ENCODE measurements around the gene ELL2.
"Not testable (repeated sequence)": the region's sequence is repeated elsewhere in the genome, so short reads cannot be mapped to it uniquely, and the experiment has no call there.

ELL2 gene

DNA sequence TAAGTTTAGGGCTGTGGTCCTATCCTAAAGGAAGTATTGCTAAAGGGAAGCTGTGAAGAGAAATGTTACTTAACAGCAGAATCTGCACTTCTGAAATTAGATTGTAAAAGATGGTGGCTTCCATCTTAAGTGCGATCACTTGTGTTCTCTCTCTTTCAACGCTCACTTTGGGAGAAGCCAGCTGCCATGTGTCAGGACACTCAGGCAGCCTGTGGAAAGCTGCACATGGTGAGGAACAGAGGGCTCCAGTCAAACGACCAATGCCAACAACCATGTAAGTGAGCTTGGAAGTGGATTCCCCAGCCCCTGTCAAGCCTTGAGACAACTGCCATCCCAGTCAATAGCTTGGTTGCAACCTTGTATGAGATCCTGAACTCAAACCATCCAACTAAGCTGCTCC lies 87.4 kb downstream of the ELL2 start:
- no peak for FAIRE-seq

DNA sequence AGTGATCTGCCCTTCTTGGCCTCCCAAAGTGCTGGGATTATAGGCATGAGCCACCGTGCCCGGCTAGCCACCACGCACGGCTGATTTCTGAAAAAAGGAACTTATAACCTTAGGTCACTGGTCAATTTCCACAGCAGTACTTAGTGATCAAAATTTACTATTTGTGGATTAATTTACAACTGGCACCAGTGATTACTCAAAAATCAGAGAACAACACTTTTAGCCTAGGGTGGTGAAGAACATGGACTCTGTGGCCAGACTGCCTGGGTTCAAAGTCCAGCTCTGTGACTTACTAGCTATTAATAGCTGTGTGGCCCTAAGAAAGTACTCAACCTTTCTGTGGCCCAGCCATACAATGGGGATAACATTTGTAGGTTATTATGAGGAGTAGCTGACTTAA lies 88.3 kb downstream of the ELL2 start:
- FAIRE-seq, result no peak

DNA sequence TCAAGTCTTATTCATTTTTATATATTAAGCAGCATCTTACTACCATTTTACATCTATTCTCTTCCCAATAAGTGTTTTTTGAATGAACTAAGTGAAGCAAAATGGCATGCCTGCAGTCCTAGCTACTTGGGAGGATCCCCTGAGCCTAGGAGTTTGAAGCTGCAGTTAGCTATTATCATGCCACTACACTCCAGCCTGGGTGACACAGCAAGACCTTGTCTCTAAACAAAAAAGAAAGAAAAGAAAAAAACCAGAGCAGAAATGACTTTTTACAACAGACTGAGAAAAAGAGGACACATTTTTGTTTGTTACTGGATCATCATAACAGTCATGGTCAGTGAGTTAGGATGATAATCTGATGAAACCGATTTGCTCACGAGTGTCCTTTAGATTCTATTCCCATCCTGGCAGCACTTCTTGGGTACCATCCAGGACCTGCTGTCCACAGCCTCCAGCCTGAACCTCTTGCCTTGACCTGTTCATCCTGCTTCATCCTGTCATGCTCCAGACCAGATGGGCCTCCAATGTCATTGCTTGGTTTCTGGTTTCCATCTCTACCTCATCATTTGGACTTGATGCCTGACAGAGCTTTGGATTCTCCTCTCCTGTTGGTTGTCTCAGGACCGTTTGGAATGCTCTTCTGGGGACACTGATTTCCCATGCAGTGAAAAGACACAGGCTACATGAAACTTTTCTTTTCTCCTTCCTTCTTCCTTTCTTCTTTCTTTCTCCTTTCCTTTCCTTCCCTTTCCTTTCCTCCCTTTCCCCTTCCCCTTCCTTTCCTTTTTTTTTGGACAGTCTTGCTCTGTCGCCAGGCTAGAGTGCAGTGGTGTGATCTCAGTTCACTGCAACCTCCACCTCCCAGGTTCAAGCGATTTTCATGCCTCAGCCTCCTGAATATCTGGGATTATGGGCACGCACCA lies 89.0 kb downstream of the ELL2 start:
- no peak for FAIRE-seq

DNA sequence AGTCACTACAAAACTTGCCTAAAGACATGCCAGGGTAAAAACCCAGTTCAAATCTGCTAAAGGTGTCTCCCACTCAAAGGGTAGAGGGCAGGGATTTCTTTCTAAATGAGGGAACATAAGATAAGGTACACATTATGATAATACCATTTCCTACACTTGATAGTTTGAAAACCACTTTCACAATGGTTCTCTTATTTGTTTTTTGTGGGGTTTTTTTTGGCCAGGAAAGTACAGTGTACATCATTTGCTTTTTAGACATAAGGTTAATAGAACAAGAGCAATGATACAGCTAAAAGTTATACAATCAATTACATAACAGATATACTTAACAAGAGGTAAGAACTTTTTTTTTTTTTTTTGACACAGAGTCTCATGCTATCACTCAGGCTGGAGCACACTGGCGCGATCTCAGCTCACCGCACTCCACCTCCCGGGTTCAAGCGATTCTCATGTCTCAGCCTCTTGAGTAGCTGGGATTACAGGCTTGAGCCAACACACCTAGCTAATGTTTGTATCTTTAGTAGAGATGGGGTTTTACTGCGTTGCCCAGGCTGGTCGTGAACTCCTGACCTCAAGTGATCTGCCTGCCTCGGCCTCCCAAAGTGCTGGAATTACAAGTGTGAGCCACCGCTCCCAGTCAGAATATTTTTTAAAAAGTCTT lies 90.4 kb downstream of the ELL2 start:
- FAIRE-seq, result no peak

DNA sequence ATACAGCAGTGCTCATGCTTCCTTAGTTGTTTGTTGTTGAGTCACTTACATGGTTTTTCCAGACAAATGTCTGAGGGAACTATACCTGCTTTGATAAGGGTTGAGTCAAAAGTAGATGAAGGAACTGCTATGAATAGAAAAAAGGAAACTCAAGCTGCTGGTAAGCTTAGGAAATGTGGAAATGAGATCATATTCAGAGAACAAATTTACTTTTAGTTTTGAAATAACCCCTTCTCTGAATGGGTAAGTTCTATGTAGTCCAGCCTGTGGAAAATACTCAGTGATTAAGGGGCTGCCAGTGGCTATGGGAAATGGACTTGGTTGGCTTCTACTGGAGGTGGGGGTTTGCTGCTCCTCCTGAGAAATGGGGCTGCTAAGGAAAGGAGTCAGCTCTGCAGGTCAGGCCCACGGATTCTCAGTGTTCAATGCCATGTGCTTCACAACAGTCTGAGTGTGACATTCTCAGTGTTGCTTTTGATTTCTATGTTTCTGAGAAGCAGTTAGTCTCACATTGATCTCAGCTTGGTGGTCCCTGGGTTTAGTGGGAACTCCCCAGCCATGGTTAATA lies 91.5 kb downstream of the ELL2 start:
- FAIRE-seq, result no peak

DNA sequence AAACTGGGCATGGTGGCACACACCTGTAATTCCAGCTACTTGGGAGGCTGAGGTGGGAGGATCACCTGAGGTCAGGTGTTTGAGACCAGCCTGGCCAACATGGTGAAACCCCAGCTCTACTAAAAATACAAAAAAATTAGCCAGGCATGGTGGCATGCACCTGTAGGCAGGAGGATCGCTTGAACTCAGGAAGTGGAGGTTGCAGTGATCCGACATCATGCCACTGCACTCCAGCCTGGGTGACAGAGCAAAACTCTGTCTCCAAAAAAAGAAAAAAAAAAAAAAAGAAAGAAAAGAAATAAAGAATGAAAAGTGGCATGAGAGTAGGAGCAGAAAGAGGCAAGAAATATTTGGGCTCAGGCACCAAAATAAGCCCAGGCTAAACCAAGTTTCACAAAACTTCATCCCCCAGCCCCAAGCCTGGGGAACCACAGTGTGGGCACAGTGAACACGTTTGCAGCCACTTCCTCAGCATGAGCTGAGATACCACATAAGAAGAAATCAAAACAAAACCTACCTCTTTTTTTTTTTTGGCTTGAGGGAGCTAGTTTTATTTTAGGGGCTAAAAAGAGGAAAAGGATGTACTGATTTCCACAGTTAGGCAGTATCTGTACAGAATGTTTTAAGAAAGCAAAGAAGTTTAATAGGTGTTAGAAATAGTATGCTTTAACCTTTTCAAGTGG lies 92.3 kb downstream of the ELL2 start:
- FAIRE-seq, result not testable (repeated sequence)

DNA sequence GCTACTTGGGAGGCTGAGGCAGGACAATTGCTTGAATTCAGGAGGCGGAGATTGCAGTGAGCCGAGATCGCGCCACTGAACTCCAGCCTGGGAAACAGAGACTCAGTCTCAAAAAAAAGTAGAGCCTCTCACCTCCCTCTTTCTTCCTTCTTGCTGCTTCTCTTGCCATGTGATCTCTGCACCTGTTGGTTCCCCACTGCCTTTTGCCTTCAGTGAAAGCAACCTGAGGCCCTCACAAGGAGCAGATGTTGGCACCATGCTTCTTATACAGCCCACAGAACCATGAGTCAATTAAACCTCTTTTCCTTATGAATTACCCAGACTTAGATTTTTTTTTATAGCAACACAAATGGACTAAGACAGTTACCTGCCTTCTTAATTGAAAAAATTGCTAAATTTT lies 93.5 kb downstream of the ELL2 start:
- FAIRE-seq, result no peak

DNA sequence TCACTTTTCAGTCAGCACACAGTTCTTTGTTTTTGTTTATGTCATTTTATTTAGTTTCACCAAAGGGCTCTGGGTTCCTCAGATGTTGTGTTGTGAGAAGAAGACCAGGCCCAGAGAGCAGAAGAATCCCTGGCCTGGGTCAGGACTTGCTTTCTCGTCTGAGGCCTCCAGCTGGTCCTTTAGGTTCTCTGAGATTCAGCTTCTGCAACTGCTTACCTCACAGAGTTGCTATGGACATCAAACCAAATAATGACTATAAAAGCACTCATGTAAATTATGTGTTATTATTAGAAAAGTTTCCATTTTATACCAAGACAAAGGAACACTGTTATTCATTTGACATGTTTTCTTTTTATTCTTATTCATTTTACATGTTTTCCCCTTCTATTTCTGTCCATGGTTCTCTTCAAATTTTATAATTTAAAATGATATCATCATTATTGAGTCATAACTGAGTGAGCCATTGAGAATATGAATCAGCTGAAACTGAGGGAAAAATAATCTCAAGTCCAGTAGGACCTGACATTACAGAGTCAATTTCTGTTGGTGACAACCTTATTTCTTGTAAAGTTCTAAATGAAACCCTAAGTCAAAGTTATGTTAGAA lies 95.1 kb downstream of the ELL2 start:
- no peak for FAIRE-seq

DNA sequence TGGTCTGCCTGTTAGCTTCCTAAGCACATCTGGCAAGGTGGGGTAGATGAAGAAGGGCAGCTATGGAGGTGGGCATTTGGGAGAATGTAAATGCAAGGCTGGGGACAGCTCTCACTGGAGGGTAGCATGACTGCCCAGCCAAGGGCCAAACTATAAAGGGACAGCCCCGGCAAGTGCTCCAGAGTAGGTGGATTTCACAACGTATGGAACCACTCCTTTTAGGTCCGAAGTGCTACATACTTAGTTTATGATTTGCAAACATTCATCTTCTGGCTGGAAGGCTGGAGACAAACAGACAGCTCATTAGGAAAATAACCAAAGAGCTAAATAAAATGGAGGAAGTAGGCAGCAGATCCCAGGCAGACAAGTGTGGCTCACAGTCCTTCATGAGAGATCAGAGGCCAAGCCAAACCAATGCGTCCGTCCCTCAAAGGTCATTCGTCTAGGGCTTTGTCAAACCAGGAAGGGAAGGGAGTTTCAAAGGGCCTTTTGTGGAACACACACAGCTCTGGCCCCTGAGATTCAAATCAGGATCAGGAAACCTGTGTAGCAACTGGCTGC lies 96.6 kb downstream of the ELL2 start:
- no peak for FAIRE-seq

DNA sequence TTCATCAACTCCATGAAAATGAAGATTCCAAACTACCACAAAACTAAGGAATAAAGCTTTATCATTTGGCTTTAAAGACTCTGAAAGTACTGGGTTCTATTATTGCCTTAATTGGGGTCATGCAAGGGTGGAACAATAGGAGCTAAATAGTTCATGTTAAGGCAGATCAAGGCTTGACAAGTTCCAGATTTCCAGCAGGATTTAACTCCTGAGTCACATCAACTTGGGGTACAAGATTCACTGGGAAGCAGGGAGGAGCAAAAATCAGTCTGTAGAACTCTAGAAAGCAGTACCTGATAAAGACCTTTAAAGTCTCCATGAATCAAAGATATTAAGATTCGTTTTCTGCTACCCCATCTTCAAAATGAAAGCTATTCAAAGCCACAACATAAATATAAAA lies 97.2 kb downstream of the ELL2 start:
- FAIRE-seq, result no peak

DNA sequence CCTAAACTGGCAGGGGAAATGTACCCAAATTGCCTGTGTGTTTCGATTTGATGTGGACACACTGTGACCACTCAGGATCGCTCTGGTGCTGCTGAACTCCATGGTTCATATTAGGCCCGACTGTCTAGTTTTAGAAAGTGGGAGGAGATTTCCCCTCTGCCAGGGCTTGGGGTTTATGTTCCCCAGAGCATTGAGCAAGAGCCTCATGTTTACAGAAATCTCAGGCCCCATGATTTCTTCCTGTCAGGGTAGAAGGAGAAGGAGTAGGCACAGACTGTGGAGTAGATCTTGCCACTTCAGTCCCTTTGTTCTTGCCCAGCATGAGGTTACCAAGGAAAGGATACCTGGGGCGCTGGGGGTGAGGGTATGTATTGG lies 98.3 kb downstream of the ELL2 start:
- no peak for FAIRE-seq

DNA sequence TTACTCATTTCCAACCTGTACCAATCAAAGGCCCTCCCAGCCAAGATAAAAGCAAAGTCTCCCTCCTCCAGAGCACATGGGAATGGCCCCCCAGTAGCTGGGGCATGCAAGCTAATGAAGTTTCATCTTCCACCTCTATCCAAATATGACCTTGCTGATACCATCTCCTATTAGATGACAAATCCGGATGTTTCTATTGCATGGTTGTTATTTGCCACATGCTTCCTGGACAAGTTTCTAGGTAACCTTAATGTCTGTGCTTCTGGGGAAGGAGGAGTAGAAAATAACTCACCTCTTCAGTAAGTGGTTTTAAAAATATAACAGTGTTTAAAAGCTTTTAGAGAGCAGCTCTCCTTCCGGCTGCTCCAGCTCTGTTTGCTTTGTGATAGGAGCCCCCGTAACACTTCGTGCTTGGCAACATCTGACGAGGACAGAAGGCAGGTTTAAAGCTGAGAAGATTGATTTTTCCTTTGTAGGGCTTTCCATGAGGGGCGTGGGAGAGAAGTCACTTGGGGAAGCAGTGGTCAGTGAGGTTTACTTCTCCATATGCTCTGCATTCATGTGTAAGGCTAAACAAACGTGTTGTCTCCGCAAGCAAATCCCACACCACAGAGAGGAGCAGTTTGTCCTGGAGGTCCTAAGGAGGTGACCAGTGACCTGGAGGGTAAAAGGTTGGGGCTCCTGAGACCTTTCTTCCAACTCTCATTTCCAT lies 98.8 kb downstream of the ELL2 start:
- FAIRE-seq, result no peak

DNA sequence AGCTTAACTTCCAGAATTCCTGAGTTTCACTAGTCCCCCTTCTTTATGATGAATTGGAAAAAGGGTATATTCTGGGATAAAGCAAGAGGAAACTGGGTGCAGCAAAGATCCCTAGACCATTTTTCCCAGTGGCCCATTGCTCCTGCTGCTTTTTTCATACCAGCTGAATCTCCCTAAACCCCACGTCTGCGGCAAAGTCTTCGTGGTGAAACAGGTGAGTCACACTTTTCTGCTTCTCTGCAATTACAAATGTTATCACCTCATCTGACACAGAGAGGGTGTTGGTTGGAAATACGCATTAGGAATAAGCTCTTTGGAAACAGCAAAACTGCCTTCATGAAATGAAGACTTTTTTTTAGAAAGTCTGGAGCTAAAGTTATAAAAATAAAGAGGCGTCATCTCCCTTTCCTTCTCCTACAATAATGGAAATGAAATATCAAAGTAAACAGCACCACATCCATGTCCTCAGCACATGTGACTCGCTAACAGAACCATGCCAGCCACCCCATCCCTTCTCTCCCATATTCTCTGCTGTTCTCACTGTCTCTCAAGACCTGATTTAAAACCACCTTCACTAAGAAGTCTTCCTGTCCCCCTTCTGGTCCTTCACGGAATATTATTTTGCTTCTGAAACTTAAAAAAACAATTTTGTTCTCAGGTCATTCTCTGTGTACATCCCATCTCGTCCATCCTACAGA lies 99.6 kb downstream of the ELL2 start:
- FAIRE-seq, result no peak

DNA sequence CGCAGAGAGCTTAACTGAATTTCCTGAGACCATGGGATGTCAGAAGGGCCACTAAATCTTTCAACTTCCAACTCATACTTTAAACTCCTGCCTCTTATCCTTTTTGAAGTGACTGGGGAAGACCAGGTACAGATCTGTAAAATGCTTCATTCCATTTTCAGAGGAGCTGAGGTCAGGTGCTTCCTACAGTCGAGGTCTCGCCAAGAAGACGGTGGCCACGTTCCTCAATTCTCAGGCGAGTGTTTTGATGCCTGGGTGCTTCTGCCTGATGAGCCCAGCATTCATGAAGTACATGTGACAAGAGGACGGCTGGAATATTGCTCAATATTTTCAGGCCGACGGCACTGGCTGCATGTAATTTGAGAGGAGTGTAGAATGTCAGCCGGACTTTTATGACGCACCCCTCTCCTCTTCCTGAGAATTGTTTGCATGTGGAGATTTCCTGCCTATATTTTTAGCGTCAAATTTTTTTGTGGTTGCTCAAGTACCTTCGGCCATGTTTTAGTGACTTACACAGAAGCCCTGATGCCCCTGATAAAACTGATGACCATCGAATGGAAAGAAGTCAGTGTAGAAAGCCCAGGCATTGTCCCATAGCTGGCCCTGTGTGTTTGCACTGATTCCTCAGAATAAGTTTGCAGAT lies 100.3 kb downstream of the ELL2 start:
- no peak for FAIRE-seq

DNA sequence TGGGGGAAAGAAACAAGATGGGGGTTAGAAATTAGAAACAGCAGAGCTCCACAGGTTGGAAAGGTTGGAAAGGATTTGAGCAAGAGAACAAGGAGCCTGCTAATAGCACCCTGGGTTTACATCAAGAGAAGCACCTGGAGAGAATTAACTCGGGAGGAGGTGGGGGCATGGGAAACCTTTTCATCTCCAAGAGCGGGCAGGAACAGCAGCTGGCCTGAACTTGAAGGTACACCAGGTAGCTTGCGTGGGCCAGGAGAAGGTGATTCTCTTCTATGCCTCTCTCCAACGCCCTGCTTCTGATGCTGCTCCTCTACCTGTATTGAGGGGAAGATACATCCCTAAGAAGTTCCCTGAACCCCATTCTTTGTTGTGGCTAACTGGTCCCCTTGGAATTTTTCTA lies 102.0 kb downstream of the ELL2 start:
- no peak for FAIRE-seq

DNA sequence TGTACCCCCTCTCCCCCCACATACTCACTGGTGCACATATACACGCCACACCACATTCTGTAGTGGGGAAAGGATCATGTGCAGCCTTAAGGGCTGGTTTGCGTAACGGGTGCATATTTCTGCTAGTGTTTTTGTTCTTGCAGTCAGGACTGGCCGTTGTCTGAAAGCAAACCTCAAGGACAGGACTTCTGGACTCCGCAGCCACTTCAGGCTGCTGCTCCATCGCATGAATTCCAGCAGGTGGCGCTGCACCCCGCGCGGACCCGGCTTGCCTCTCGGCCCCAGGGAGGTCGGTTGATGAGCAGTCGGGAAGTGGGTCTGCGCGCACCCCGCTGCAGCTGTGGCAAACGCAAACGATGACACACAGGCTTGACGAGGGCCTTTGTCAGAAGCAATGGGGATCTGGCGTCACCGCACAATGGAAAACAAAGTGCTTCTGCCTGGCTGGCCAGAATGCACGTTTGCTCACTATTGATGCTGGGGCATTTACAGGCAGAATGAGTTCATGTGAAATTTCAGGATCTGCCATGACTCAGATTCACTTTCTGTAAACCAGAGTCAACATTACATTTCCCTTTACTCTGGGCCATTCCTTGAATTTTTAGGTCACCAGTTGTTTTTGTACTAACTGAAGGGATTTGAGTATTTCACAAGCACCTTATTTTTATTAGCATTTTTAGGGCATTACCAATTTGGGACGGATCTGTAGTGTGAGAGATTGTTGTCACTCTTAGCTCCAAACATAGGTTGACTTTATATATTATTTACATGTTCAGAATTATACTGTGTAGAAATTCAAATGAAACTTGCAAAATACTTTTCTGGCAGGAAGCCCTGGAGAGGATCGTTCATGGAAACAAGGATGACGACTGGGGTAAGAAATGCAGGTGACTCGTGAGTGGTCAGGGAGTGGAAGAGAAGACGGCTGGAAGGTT lies 102.7 kb downstream of the ELL2 start:
- FAIRE-seq, result no peak

DNA sequence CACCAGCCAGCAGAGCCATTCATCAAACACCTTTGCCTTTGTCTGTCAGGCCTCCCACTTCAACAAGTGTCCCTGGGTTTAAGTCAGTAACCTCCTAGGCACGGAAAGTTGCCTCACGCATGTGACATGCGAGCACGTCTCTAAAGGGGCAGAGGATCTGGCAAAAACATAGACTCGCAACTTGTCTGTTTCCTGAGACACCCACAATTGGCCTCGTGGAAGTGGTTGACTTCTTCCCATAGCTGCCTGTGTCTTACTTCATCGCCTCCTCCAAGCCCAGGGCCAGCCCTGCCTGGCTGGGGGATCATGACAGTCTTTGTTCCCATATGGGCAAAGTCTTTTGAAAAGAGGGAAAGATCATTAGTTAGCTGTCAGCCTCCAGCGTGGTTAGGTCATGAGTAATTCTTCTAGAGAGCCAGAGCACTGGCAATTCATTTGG lies 103.6 kb downstream of the ELL2 start:
- no peak for FAIRE-seq

DNA sequence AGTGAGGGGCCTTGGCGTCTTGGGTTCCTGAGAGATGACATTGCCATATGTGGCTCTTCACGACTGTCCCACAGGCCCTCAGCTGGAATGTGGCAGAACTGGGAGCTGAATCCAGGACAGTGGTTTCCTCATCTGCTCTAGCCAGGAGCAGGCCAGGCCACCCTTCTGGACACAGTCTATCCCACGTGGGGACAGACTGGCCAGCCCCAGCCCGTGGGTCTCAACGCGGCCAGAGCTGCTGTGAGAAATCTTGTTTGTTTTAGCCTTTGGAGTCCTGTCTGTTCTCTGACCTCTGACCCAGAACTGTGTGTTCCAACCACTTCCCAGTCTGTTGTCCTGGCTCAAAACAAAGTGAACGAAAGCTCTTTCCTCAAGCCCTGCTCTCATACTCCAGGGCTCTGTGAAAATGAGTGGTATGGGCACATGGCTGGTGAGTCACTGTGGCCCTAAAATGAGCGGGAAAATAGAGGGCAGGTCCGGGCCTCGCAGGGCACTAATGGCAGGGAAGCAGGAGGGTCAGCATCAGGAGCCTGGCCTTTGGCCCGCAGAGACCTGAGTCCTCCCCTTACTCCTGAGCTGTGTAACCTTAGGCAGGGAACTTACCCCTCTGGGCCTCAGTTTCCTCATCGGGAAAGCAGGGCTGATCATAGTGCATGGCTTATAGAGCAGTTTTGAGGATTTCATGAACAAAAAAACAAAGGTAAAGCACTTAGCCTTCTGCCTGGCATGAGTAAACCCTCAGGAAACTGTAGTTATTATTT lies 104.3 kb downstream of the ELL2 start:
- no peak for FAIRE-seq

DNA sequence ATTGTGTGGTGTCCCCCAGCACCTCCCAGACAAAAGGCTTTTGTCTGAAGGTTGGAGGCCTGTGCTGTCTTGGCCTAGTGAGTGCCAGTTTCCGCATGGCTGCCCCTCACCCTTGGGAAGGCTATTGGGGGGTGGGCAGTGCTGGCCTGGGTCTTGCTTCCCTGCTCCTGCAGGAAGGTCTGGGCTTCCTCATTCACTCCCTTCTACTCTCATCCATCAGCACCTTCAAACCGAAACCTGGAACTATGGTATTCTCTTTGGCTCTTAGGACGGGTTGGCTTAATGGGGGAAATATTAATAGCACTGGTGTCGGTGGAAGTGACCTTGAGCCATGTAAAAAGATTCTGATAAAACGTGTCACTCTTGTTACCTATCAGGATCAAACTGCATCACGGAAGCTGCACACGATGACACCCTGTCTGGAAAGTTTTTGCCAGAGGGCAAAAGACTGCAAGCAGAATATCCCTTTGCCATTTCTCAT lies 105.1 kb downstream of the ELL2 start:
- FAIRE-seq, result no peak
